H1 (cell line): Measurements from ENCODE around the gene GABRA4. TPM values are rescaled to one million over a fixed set of nuclear protein-coding genes. Genes with fewer than 3 reads are reported as not detected.

ENCODE experiments used
- CTCF ChIA-PET: fragments of 300-600 bp; sonication (Branson Sonifier 250); formaldehyde crosslinking; loops from one replicate; lab custom pipeline; 2021; ENCODE audit not compliant: partially characterized antibody; lab: Charles Lee
- POLR2A ChIA-PET: fragments of 300-600 bp; sonication (Branson Sonifier 250); formaldehyde crosslinking; loops from one replicate; lab custom pipeline; 2021; ENCODE audit warnings: inconsistent platforms; ENCODE audit not compliant: partially characterized antibody; lab: Charles Lee
- DNase-seq, 2 experiments: peaks; one replicate each; pipeline versions ENCODE4 v3.0.0 to v3.0.0-alpha.2; 2010 to 2022; ENCODE audit warnings: low spot score in 2 of 2, low read depth in 1 of 2, mixed read lengths in 1 of 2
- FAIRE-seq: peaks from 2 replicates; lab custom pipeline; 2011; peaks lifted over from hg19 to GRCh38; lab: Jason Lieb, UNC
- H2AFZ ChIP-seq: 2 replicates; pipeline ENCODE4 v1.8.1; 2012; ENCODE audit warnings: low read length, inconsistent platforms
- H2AK5ac ChIP-seq: 2 replicates; pipeline ENCODE4 v1.6.1; 2013; ENCODE audit warnings: low read depth, low read length
- H2BK120ac ChIP-seq: replicated peaks from 2 replicates; pipeline ENCODE3; 2013; ENCODE audit warnings: low read depth, low read length, inconsistent platforms
- H2BK12ac ChIP-seq: 2 replicates; pipeline ENCODE4 v1.6.1; 2013; ENCODE audit warnings: low read depth, low read length
- H2BK15ac ChIP-seq: 2 replicates; pipeline ENCODE4 v1.6.1; 2013; ENCODE audit warnings: low read length
- H2BK20ac ChIP-seq: 2 replicates; pipeline ENCODE4 v1.6.1; 2013; ENCODE audit warnings: low read length
- H2BK5ac ChIP-seq: 2 replicates; pipeline ENCODE4 v1.6.1; 2013; ENCODE audit warnings: low read depth, low read length
- H3K14ac ChIP-seq: 2 replicates; pipeline ENCODE4 v1.6.1; 2013; ENCODE audit warnings: inconsistent platforms; ENCODE audit not compliant: insufficient read length
- H3K18ac ChIP-seq: 2 replicates; pipeline ENCODE4 v1.6.1; 2013; ENCODE audit warnings: low read length; ENCODE audit errors: extremely low read depth
- H3K23ac ChIP-seq: 2 replicates; pipeline ENCODE4 v1.6.1; 2013; ENCODE audit warnings: inconsistent platforms; ENCODE audit not compliant: insufficient read length
- H3K23me2 ChIP-seq: 2 replicates; pipeline ENCODE4 v1.6.1; 2013; ENCODE audit warnings: low read depth, low read length
- H3K27ac ChIP-seq: 2 replicates; pipeline ENCODE4 v1.6.1; 2011; ENCODE audit warnings: low read depth, low read length, inconsistent platforms
- H3K27me3 ChIP-seq, 4 experiments: replicated peaks in 1 of 4; 1 replicate in 1 of 4; 2 replicates in 3 of 4; pipeline versions ENCODE4 v1.6.1 to v1.8.1; 2011 to 2013; ENCODE audit warnings: low read length in 3 of 4, mild to moderate bottlenecking in 3 of 4, inconsistent platforms in 2 of 4, mixed read lengths in 2 of 4, moderate library complexity in 1 of 4; ENCODE audit not compliant: control insufficient read depth in 3 of 4, insufficient read depth in 3 of 4; ENCODE audit errors: extremely low read depth in 1 of 4
- H3K36me3 ChIP-seq, 4 experiments: 2 replicates each; pipeline versions ENCODE4 v1.6.1 to v1.8.1; 2011 to 2013; ENCODE audit warnings: mild to moderate bottlenecking in 4 of 4, low read length in 3 of 4, moderate library complexity in 2 of 4, control low read depth in 1 of 4, inconsistent platforms in 1 of 4; ENCODE audit not compliant: insufficient read depth in 4 of 4, control insufficient read depth in 2 of 4
- H3K4ac ChIP-seq: replicated peaks from 2 replicates; pipeline ENCODE3; 2013; ENCODE audit warnings: low read length, low read depth, mixed read lengths, inconsistent platforms; ENCODE audit not compliant: insufficient read length
- H3K4me1 ChIP-seq, 4 experiments: replicated peaks in 1 of 4; 1 replicate in 1 of 4; 2 replicates in 3 of 4; pipeline versions ENCODE4 v1.6.1 to v1.8.1; 2011 to 2013; ENCODE audit warnings: low read length in 3 of 4, inconsistent platforms in 2 of 4, mixed read lengths in 1 of 4; ENCODE audit not compliant: insufficient read depth in 4 of 4, control insufficient read depth in 3 of 4
- H3K4me2 ChIP-seq, 2 experiments: 2 replicates each; pipeline versions ENCODE4 v1.6.1 to v1.8.1; 2011 to 2013; ENCODE audit warnings: low read depth in 2 of 2, low read length in 2 of 2, control low read depth in 1 of 2, inconsistent platforms in 1 of 2, mild to moderate bottlenecking in 1 of 2; ENCODE audit not compliant: insufficient read depth in 1 of 2
- H3K4me3 ChIP-seq, 4 experiments: fragments of 200-600, 300-600 bp in 1 of 4; sonication (generic), shearing (Covaris generic), sonication (Bioruptor Twin) in 1 of 4; 2 replicates each; pipeline versions ENCODE4 v1.5.1 to v1.8.1; 2011 to 2016; ENCODE audit warnings: low read length in 4 of 4, low read depth in 3 of 4, control low read depth in 2 of 4, inconsistent platforms in 2 of 4, mild to moderate bottlenecking in 2 of 4, mixed read lengths in 1 of 4, moderate library complexity in 1 of 4; ENCODE audit not compliant: insufficient read depth in 2 of 4; ENCODE audit errors: extremely low read depth in 1 of 4
- H3K56ac ChIP-seq: replicated peaks from 2 replicates; pipeline ENCODE3; 2013; ENCODE audit warnings: low read depth, mild to moderate bottlenecking, mixed read lengths, low read length, inconsistent platforms; ENCODE audit not compliant: insufficient read length
- H3K79me1 ChIP-seq: 2 replicates; pipeline ENCODE4 v1.6.1; 2013; ENCODE audit warnings: low read depth, low read length, control low read depth
- H3K79me2 ChIP-seq, 2 experiments: 2 replicates each; pipeline versions ENCODE4 v1.6.1 to v1.8.1; 2012 to 2013; ENCODE audit warnings: low read length in 2 of 2, mild to moderate bottlenecking in 2 of 2, inconsistent platforms in 1 of 2; ENCODE audit not compliant: insufficient read depth in 2 of 2, control insufficient read depth in 1 of 2
- H3K9ac ChIP-seq, 4 experiments: replicated peaks in 1 of 4; 1 replicate in 1 of 4; 2 replicates in 3 of 4; pipeline versions ENCODE4 v1.6.1 to v1.8.1; 2011 to 2013; ENCODE audit warnings: low read depth in 3 of 4, low read length in 3 of 4, control low read depth in 2 of 4, mild to moderate bottlenecking in 2 of 4, moderate library complexity in 2 of 4, inconsistent platforms in 1 of 4; ENCODE audit errors: extremely low read depth in 1 of 4
- H3K9me3 ChIP-seq, 2 experiments: 2 replicates each; pipeline versions ENCODE4 v1.6.1 to v1.8.1; 2012 to 2013; ENCODE audit warnings: mild to moderate bottlenecking in 2 of 2, moderate library complexity in 2 of 2, control low read depth in 1 of 2, inconsistent platforms in 1 of 2, low read depth in 1 of 2, low read length in 1 of 2, mixed read lengths in 1 of 2; ENCODE audit not compliant: insufficient read depth in 2 of 2
- H4K20me1 ChIP-seq, 2 experiments: replicated peaks in 1 of 2; 2 replicates each; pipeline versions ENCODE3 to v1.8.1; 2011 to 2013; ENCODE audit warnings: inconsistent platforms in 2 of 2, low read length in 2 of 2, mild to moderate bottlenecking in 1 of 2; ENCODE audit not compliant: insufficient read depth in 2 of 2, control insufficient read depth in 1 of 2
- H4K5ac ChIP-seq: 2 replicates; pipeline ENCODE4 v1.6.1; 2013; ENCODE audit warnings: low read length, low read depth, mixed read lengths, inconsistent platforms; ENCODE audit not compliant: insufficient read length
- H4K8ac ChIP-seq: 2 replicates; pipeline ENCODE4 v1.8.0; 2013; ENCODE audit warnings: mild to moderate bottlenecking, moderate library complexity, low read length, inconsistent platforms; ENCODE audit not compliant: insufficient read depth; ENCODE audit errors: extremely low read depth
- H4K91ac ChIP-seq: replicated peaks from 2 replicates; pipeline ENCODE3; 2013; ENCODE audit warnings: low read length, mixed read lengths, inconsistent platforms; ENCODE audit not compliant: insufficient read length
- CHD1 ChIP-seq: IDR thresholded peaks from 2 replicates; pipeline ENCODE4 v1.6.1; 2012; ENCODE audit warnings: low read depth, low read length, improper control_type of control experiment
- CTBP2 ChIP-seq: IDR thresholded peaks from 2 replicates; pipeline ENCODE4 v1.7.0; 2011; ENCODE audit warnings: borderline replicate concordance, mild to moderate bottlenecking, moderate library complexity, mixed read lengths, low read length; ENCODE audit not compliant: insufficient read depth, insufficient read length
- HDAC2 ChIP-seq, 2 experiments: fragments of 300-600 bp in 1 of 2; sonication (generic) in 1 of 2; IDR thresholded peaks; 2 replicates each; pipeline ENCODE4 v1.6.1; 2011 to 2012; ENCODE audit warnings: low read depth in 2 of 2, low read length in 2 of 2, mild to moderate bottlenecking in 2 of 2, moderate library complexity in 2 of 2, borderline replicate concordance in 1 of 2, inconsistent platforms in 1 of 2
- NANOG ChIP-seq: IDR thresholded peaks from 2 replicates; pipeline ENCODE4 v1.6.1; 2011; ENCODE audit warnings: low read length, low read depth, mild to moderate bottlenecking, inconsistent platforms; ENCODE audit not compliant: insufficient read depth, poor library complexity, severe bottlenecking
- NRF1 ChIP-seq: IDR thresholded peaks from 2 replicates; pipeline ENCODE4 v1.6.1; 2011; ENCODE audit warnings: mild to moderate bottlenecking, low read depth, low read length, improper control_type of control experiment
- POLR2AphosphoS5 ChIP-seq: IDR thresholded peaks from 2 replicates; pipeline ENCODE4 v1.6.1; 2011; ENCODE audit warnings: low read depth, low read length
- SAP30 ChIP-seq: fragments of 300-600 bp; sonication (generic); IDR thresholded peaks from 2 replicates; pipeline ENCODE4 v1.7.1; 2012; ENCODE audit warnings: low read length, moderate library complexity, mild to moderate bottlenecking, inconsistent platforms; ENCODE audit not compliant: insufficient read depth, insufficient replicate concordance
- SIN3A ChIP-seq, 2 experiments: IDR thresholded peaks in 1 of 2; conservative IDR thresholded peaks in 1 of 2; 2 replicates each; pipeline ENCODE4 v1.6.1; 2011 to 2012; ENCODE audit warnings: low read length in 2 of 2, improper control_type of control experiment in 1 of 2, low read depth in 1 of 2, mild to moderate bottlenecking in 1 of 2
- SIRT6 ChIP-seq: IDR thresholded peaks from one replicate; pipeline ENCODE4 v1.7.1; 2012; ENCODE audit warnings: low read length, inconsistent platforms
- SRF ChIP-seq: IDR thresholded peaks from 2 replicates; pipeline ENCODE4 v1.6.1; 2011; ENCODE audit warnings: mild to moderate bottlenecking, low read depth, low read length, moderate library complexity
- WGBS, 2 experiments: shearing (Covaris generic) in 1 of 2; methylation state at CpG; one replicate each; pipeline versions ENCODE4 v1.1.6 to v1.1.7; 2013 to 2015; ENCODE audit warnings: low lambda C conversion rate in 2 of 2, mixed read lengths in 2 of 2, inconsistent platforms in 1 of 2, low coverage in 1 of 2, missing lambda C conversion rate in 1 of 2; ENCODE audit not compliant: insufficient replicate concordance in 2 of 2, insufficient coverage in 1 of 2, insufficient read length in 1 of 2; ENCODE audit errors: extremely low coverage in 1 of 2, missing lambda C conversion rate in 1 of 2; 5-methylcytosine and 5-hydroxymethylcytosine counted together
- polyA plus RNA-seq, 7 experiments: library from polyadenylated mRNA; depleted of rRNA in 3 of 7; stranded (reverse) in 5 of 7; unstranded in 2 of 7; fragments of >200 nt in 5 of 7; fragments of 200-250 nt in 2 of 7; gene quantifications; 1 replicate in 5 of 7; 2 replicates in 1 of 7; 4 replicates in 1 of 7; pipeline versions ENCODE4 v1.2.1 to v1.2.3, GENCODE V29; 2011 to 2013; ENCODE audit warnings: missing spikeins in 2 of 7, mixed read lengths in 2 of 7
- total RNA-seq: library from RNA; stranded (reverse); fragmentation: NEBNext Ultra II Directional; extraction: Animal tissue kit (Norgen Biotek cat#: 25700); gene quantifications from 2 replicates; pipeline ENCODE4 v1.2.1, GENCODE V29; 2021

The GABRA4 gene
- total and polyA plus RNA-seq, 2 of the 8 experiments (the other 6 are each of a cell fraction or from before 2014, with no cell fraction given), result 0.09 to 0.37 TPM

- FAIRE-seq (no peak), DNase-seq (no peak)
- H3K79me2 ChIP-seq, result no peaks in the 10 kb centered on the region
- H2BK20ac ChIP-seq, result no peak overlapping the region
- 75% methylated on average over 2 of the region's 2 CpGs; no CpG with 5 or more reads in 1 of the 2 experiments for WGBS, 2 experiments
- H3K18ac ChIP-seq, result no peak overlapping the region
- no peak overlapping the region for H2BK12ac ChIP-seq
- H2BK5ac ChIP-seq, result no peak overlapping the region
- no peak overlapping the region for H3K14ac ChIP-seq
- no peak overlapping the region for H3K4me2 ChIP-seq
- no peaks in the 10 kb centered on the region; the same call in 1 of the 2 replicates for H3K23me2 ChIP-seq
- no peaks in the 10 kb centered on the region for H3K4me1 ChIP-seq
- H2AFZ ChIP-seq, result peak overlapping the region; percentile 71; the same call in 1 of the 2 replicates
- no peaks in the 10 kb centered on the region for H4K20me1 ChIP-seq
- no peaks in the 10 kb centered on the region for H3K27me3 ChIP-seq
- TF ChIP-seq CTBP2 (no peak), CHD1 (no peak), HDAC2 (IDR thresholded peaks at IDR 0.05; ENCODE audit: borderline replicate concordance in 1 of 2, low read depth in 2 of 2, low read length in 2 of 2) (no peak), SRF (no peak), POLR2AphosphoS5 (no peak), SIN3A (conservative IDR thresholded peaks at IDR 0.05 in 1 of 2, IDR thresholded peaks at IDR 0.05 in 1 of 2; ENCODE audit: low read depth in 1 of 2, low read length in 2 of 2) (no peak), SAP30 (no peak), NANOG (no peak), NRF1 (no peak), SIRT6 (no peak)
- no peak overlapping the region for H3K23ac ChIP-seq
- no peak overlapping the region for H3K27ac ChIP-seq
- no peak overlapping the region for H4K91ac ChIP-seq
- H3K9me3 ChIP-seq, result no peaks in the 10 kb centered on the region
- no peak overlapping the region for H4K5ac ChIP-seq
- H2AK5ac ChIP-seq, result no peak overlapping the region
- H4K8ac ChIP-seq, result no peak overlapping the region
- H3K56ac ChIP-seq, result no peak overlapping the region
- H3K79me1 ChIP-seq, result no peaks in the 10 kb centered on the region
- no peak overlapping the region for H3K4me3 ChIP-seq
- ChIA-PET POLR2A (no interaction called here), CTCF (interaction anchor here (0.9 to 1.4 kb wide), 2 partner anchors 73 to 167 kb away, joined by 4 to 5 read pairs; no protein-coding TSS in a partner anchor)
- H3K9ac ChIP-seq, result no peak overlapping the region
- H3K36me3 ChIP-seq, result no peaks in the 10 kb centered on the region
- H2BK120ac ChIP-seq, result no peak overlapping the region
- H2BK15ac ChIP-seq, result no peak overlapping the region
- H3K4ac ChIP-seq, result no peak overlapping the region
Measured at GRCh38 chr4:47010912-47011446, 17.6 kb upstream of the GABRA4 start.
